GM18526 (cell line): ENCODE data around the gene PAK4.

Experiments used
- POLR2A ChIP-seq: IDR thresholded peaks from 3 replicates; pipeline ENCODE4 v1.6.1; 2011; ENCODE audit not compliant: insufficient read length; ENCODE audit errors: extremely low read depth

The PAK4 gene

GRCh38 chr19:39163621-39164020 is 38.0 kb downstream of the PAK4 start:
- no peak for TF ChIP-seq POLR2A

GRCh38 chr19:39164289-39164688 is 38.7 kb downstream of the PAK4 start:
- no peak for TF ChIP-seq POLR2A

- no peak for TF ChIP-seq POLR2A
These were observed 40.3 kb downstream of the PAK4 start for GRCh38 chr19:39165857-39166256.

- no peak for TF ChIP-seq POLR2A
These were observed 41.2 kb downstream of the PAK4 start for GRCh38 chr19:39166571-39167391.

- no peak for TF ChIP-seq POLR2A
These were observed 42.1 kb downstream of the PAK4 start for GRCh38 chr19:39167461-39168257.

GRCh38 chr19:39168258-39169142 is 42.9 kb downstream of the PAK4 start:
- TF ChIP-seq POLR2A: no peak

- no peak for TF ChIP-seq POLR2A
These were observed 43.7 kb downstream of the PAK4 start for GRCh38 chr19:39169143-39169810.

- TF ChIP-seq POLR2A: no peak
These were observed 45.0 kb downstream of the PAK4 start for GRCh38 chr19:39170386-39171231.

- no peak for TF ChIP-seq POLR2A
These were observed 46.2 kb downstream of the PAK4 start for GRCh38 chr19:39171479-39172465.

GRCh38 chr19:39172700-39173501 is 47.3 kb downstream of the PAK4 start:
- TF ChIP-seq POLR2A: no peak

- TF ChIP-seq POLR2A: no peak
These were observed 48.0 kb downstream of the PAK4 start for GRCh38 chr19:39173502-39173991.

GRCh38 chr19:39174142-39174541 is 48.6 kb downstream of the PAK4 start:
- no peak for TF ChIP-seq POLR2A
